ENCODE data around the gene SLC51A. TPM values are rescaled to one million over a fixed set of nuclear protein-coding genes. Genes with fewer than 3 reads are reported as not detected.
"Not testable (repeated sequence)": the region's sequence is repeated elsewhere in the genome, so short reads cannot be mapped to it uniquely, and the experiment has no call there.

The SLC51A gene
- total and polyA plus RNA-seq, 4 experiments from 2014 or later = 2.7 TPM; not detected in 3

GRCh38 chr3:196240424-196240823 is 24.1 kb downstream of the SLC51A start:
- intact Hi-C loops (cut with micrococcal nuclease) = no loop called here
- ChIA-PET POLR2A (ENCODE audit: partially characterized antibody) (interaction anchor here (0.8 kb wide), 1 partner anchor 21 kb away, joined by 3 read pairs; no protein-coding TSS in a partner anchor), CTCF (ENCODE audit: partially characterized antibody) (interaction anchor here (1.3 to 2.3 kb wide), 4 partner anchors 12 to 288 kb away, joined by 3 to 10 read pairs (median 8); no protein-coding TSS in a partner anchor)
- Histone ChIP-seq H3K9me3 (ENCODE audit: control insufficient read depth in 1 of 2, low read length in 2 of 2) (no peaks in the 10 kb centered on the region), H3K27ac (ENCODE audit: low read depth, low read length) (no peak overlapping the region), H3K36me3 (ENCODE audit: insufficient read depth, low read length) (peaks cover 34% of the 10 kb centered on the region), H3K27me3 (ENCODE audit: insufficient read depth, low read length) (no peaks in the 10 kb centered on the region), H3K4me3 (ENCODE audit: low read length in 2 of 2) (no peak overlapping the region), H3K4me1 (ENCODE audit: insufficient read depth, low read length) (no peaks in the 10 kb centered on the region)
- H3K27ac Mint-ChIP-seq = peak overlapping the region in 1 of 7 donors; percentile 68
- H3K36me3 Mint-ChIP-seq = peaks cover 39 to 63% of the 10 kb centered on the region in 2 donors
- no peak for DNase-seq
- no peak overlapping the region for H3K4me3 Mint-ChIP-seq
- no peaks in the 10 kb centered on the region for H3K9me3 Mint-ChIP-seq
- peaks cover 0 to 3% (median under 1%) of the 10 kb centered on the region in 4 donors for H3K4me1 Mint-ChIP-seq
- no peaks in the 10 kb centered on the region for H3K27me3 Mint-ChIP-seq

DNA sequence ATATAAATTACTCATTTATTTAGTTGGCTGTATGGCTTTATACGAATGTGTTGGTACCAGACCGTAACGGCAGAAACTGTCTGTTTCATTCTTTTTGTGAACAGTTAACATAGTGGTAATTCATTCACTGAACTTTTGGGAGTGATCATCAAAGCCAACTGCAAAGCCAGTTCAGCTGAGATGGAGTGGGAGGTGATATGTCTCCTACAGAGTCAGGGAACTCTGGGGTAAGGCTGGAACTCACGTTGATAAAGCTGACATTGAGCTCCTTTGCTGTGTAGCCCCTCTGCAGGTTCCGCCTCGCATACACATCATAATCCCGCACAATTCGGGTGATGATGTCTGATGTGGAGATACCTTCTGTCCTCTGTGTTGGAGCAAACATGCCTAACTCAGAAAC is 25.4 kb downstream of the SLC51A start:
- Mint-ChIP-seq H3K27ac (no peak overlapping the region), H3K36me3 (peaks cover 47 to 66% of the 10 kb centered on the region in 2 donors)

GRCh38 chr3:196244166-196244565 is 27.8 kb downstream of the SLC51A start:
- H3K36me3 ChIP-seq (ENCODE audit: insufficient read depth, low read length) = peaks cover 43% of the 10 kb centered on the region
- POLR2A ChIA-PET (ENCODE audit: partially characterized antibody) = not testable (repeated sequence)
- peaks cover 45 to 58% of the 10 kb centered on the region in 2 donors for H3K36me3 Mint-ChIP-seq

More for the DNA sequence above, 25.4 kb downstream of the SLC51A start:
- no peak overlapping the region for H3K4me3 Mint-ChIP-seq
- POLR2A ChIA-PET (ENCODE audit: partially characterized antibody) = no interaction called here
- DNase-seq = no peak
- H3K4me1 ChIP-seq (ENCODE audit: insufficient read depth, low read length) = no peaks in the 10 kb centered on the region
- no peaks in the 10 kb centered on the region for H3K27me3 Mint-ChIP-seq
- intact Hi-C loops (cut with micrococcal nuclease) = no loop called here
- CTCF ChIA-PET (ENCODE audit: partially characterized antibody) = interaction anchor here (1.5 to 2.3 kb wide), 3 partner anchors 11 to 281 kb away, joined by 6 to 10 read pairs (median 9); no protein-coding TSS in a partner anchor
- peaks cover 46% of the 10 kb centered on the region for H3K36me3 ChIP-seq (ENCODE audit: insufficient read depth, low read length)
- H3K9me3 Mint-ChIP-seq = no peaks in the 10 kb centered on the region
- no peaks in the 10 kb centered on the region for H3K9me3 ChIP-seq (ENCODE audit: control insufficient read depth in 1 of 2, low read length in 2 of 2)
- H3K4me3 ChIP-seq (ENCODE audit: low read length in 2 of 2) = no peak overlapping the region
- peaks cover 0 to 3% (median 0%) of the 10 kb centered on the region in 4 donors for H3K4me1 Mint-ChIP-seq
- H3K27ac ChIP-seq (ENCODE audit: low read depth, low read length) = no peak overlapping the region
- H3K27me3 ChIP-seq (ENCODE audit: insufficient read depth, low read length) = no peaks in the 10 kb centered on the region

DNA sequence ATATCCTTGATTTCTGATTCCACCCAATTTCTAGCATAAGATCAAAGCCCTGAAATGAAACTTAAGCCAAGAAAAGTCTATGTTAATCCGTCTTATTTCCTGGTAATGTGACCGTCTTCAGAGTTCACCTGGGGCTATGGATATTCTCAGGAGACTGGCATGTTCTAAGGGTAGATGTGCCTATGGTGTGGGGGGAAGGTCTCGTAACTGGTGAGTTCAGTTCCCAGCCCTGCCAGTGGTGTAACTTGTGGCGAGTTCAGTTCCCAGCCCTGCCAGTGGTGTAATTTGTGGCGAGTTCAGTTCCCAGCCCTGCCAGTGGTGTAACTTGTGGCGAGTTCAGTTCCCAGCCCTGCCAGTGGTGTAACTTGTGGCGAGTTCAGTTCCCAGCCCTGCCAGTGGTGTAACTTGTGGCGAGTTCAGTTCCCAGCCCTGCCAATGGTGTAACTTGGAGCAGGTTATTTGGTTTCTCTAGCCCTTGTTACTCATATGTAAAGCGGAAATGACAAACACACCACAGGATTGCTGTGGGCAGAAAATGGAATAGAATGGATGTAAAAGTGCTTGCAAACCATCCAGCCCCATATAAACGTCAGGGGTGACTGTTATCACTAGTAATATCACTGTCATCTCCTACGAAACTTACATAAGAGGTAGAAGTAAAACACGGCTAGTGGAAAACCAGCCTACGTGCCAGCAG is 30.4 kb downstream of the SLC51A start:
- Mint-ChIP-seq H3K4me3 (no peak overlapping the region), H3K9me3 (no peaks in the 10 kb centered on the region), H3K27ac (peak overlapping the region in 6 of 7 donors; percentile 54 to 82 (median 71)), H3K4me1 (peaks cover 4 to 16% (median 8%) of the 10 kb centered on the region in 4 donors), H3K27me3 (no peaks in the 10 kb centered on the region), H3K36me3 (peaks cover 26 to 46% of the 10 kb centered on the region in 2 donors)
- Histone ChIP-seq H3K36me3 (ENCODE audit: insufficient read depth, low read length) (peaks cover 38% of the 10 kb centered on the region), H3K4me3 (ENCODE audit: low read length in 2 of 2) (no peak overlapping the region), H3K4me1 (ENCODE audit: insufficient read depth, low read length) (no peaks in the 10 kb centered on the region), H3K9me3 (ENCODE audit: control insufficient read depth in 1 of 2, low read length in 2 of 2) (no peaks in the 10 kb centered on the region), H3K27me3 (ENCODE audit: insufficient read depth, low read length) (no peaks in the 10 kb centered on the region), H3K27ac (ENCODE audit: low read depth, low read length) (no peak overlapping the region)
- POLR2A ChIA-PET (ENCODE audit: partially characterized antibody) = no interaction called here
- intact Hi-C loops (cut with micrococcal nuclease) = no loop called here
- CTCF ChIA-PET (ENCODE audit: partially characterized antibody) = no interaction called here
- peak; percentile 12 to 57 (median 40) for DNase-seq

More at GRCh38 chr3:196244166-196244565, 27.8 kb downstream of the SLC51A start:
- DNase-seq; CTCF ChIA-PET (ENCODE audit: partially characterized antibody); H3K27ac Mint-ChIP-seq; H3K27ac ChIP-seq (ENCODE audit: low read depth, low read length); H3K4me3 Mint-ChIP-seq; H3K27me3 Mint-ChIP-seq; H3K9me3 Mint-ChIP-seq; H3K4me1 Mint-ChIP-seq; H3K4me3 ChIP-seq (ENCODE audit: low read length in 2 of 2); H3K4me1 ChIP-seq (ENCODE audit: insufficient read depth, low read length); intact Hi-C loops (cut with micrococcal nuclease); H3K9me3 ChIP-seq (ENCODE audit: control insufficient read depth in 1 of 2, low read length in 2 of 2); H3K27me3 ChIP-seq (ENCODE audit: insufficient read depth, low read length): not testable (repeated sequence)

- no peaks in the 10 kb centered on the region for H3K27me3 ChIP-seq (ENCODE audit: insufficient read depth, low read length)
- POLR2A ChIA-PET (ENCODE audit: partially characterized antibody) = interaction anchor here (0.8 kb wide), 1 partner anchor 270 kb away, joined by 4 read pairs; no protein-coding TSS in a partner anchor
- Mint-ChIP-seq H3K4me3 (peak overlapping the region in 1 of 8 donors; percentile 12), H3K9me3 (no peaks in the 10 kb centered on the region), H3K27me3 (no peaks in the 10 kb centered on the region), H3K27ac (peak overlapping the region in 3 of 7 donors; percentile 61 to 85 (median 83)), H3K36me3 (peaks cover 11 to 42% of the 10 kb centered on the region in 2 donors), H3K4me1 (peaks cover 7 to 23% (median 12%) of the 10 kb centered on the region in 4 donors)
- intact Hi-C loops (cut with micrococcal nuclease) = loop anchor here (5.0 kb wide), 1 partner anchor 115 kb away; no protein-coding TSS in a partner anchor
- no peaks in the 10 kb centered on the region for H3K9me3 ChIP-seq (ENCODE audit: control insufficient read depth in 1 of 2, low read length in 2 of 2)
- CTCF ChIA-PET (ENCODE audit: partially characterized antibody) = interaction anchor here (1.0 to 9.8 kb wide), 6 partner anchors 11 to 277 kb away, joined by 3 to 113 read pairs (median 8); no protein-coding TSS in a partner anchor
- H3K36me3 ChIP-seq (ENCODE audit: insufficient read depth, low read length) = peaks cover 35% of the 10 kb centered on the region
- H3K27ac ChIP-seq (ENCODE audit: low read depth, low read length) = no peak overlapping the region
- DNase-seq = no peak
- no peak overlapping the region for H3K4me3 ChIP-seq (ENCODE audit: low read length in 2 of 2)
- no peaks in the 10 kb centered on the region for H3K4me1 ChIP-seq (ENCODE audit: insufficient read depth, low read length)
Observed at GRCh38 chr3:196251918-196252317, 35.6 kb downstream of the SLC51A start.

- H3K36me3 Mint-ChIP-seq = peaks cover 11 to 39% of the 10 kb centered on the region in 2 donors
- intact Hi-C loops (cut with micrococcal nuclease) = loop anchor here (5.0 kb wide), 1 partner anchor 113 kb away; no protein-coding TSS in a partner anchor
- H3K4me1 ChIP-seq (ENCODE audit: insufficient read depth, low read length) = no peaks in the 10 kb centered on the region
- H3K9me3 Mint-ChIP-seq = no peaks in the 10 kb centered on the region
- ChIA-PET CTCF (ENCODE audit: partially characterized antibody) (interaction anchor here (0.6 to 9.8 kb wide), 12 partner anchors 8 to 283 kb away, joined by 3 to 113 read pairs (median 4); no protein-coding TSS in a partner anchor), POLR2A (ENCODE audit: partially characterized antibody) (interaction anchor here (1.6 kb wide), 1 partner anchor 27 kb away, joined by 5 read pairs; no protein-coding TSS in a partner anchor)
- H3K27me3 Mint-ChIP-seq = no peaks in the 10 kb centered on the region
- no peak overlapping the region for H3K27ac ChIP-seq (ENCODE audit: low read depth, low read length)
- H3K9me3 ChIP-seq (ENCODE audit: control insufficient read depth in 1 of 2, low read length in 2 of 2) = no peaks in the 10 kb centered on the region
- H3K4me3 ChIP-seq (ENCODE audit: low read length in 2 of 2) = no peak overlapping the region
- DNase-seq = no peak
- peak overlapping the region in 5 of 7 donors; percentile 2 to 44 (median 8) for H3K27ac Mint-ChIP-seq
- peaks cover 7 to 19% (median 13%) of the 10 kb centered on the region in 4 donors for H3K4me1 Mint-ChIP-seq
- no peak overlapping the region for H3K4me3 Mint-ChIP-seq
- no peaks in the 10 kb centered on the region for H3K27me3 ChIP-seq (ENCODE audit: insufficient read depth, low read length)
- H3K36me3 ChIP-seq (ENCODE audit: insufficient read depth, low read length) = peaks cover 31% of the 10 kb centered on the region
Observed at GRCh38 chr3:196254376-196255283, 38.3 kb downstream of the SLC51A start.

All from CD4-positive, alpha-beta memory T cell (primary cell).